HEK293 (cell line): ENCODE measurements around the gene SCAMP2.

Source experiments
- CTCF ChIA-PET: fragments of 350-600 bp; formaldehyde crosslinking; extraction: SDS; loops from one replicate; lab custom pipeline; 2021; ENCODE audit warnings: antibody characterized with exemption; lab: Yijun Ruan, JAX
- POLR2A ChIA-PET: fragments of 300-600 bp; formaldehyde crosslinking; extraction: SDS; loops from one replicate; lab custom pipeline; 2020; ENCODE audit warnings: antibody characterized with exemption, inconsistent platforms; lab: Yijun Ruan, JAX
- H3K27ac ChIP-seq: fragments of 200-500 bp; sonication (Bioruptor generic); 2 replicates; pipeline ENCODE4 v1.5.1; 2014; ENCODE audit warnings: low read depth, low read length, control low read depth, inconsistent platforms; ENCODE audit errors: extremely low read depth
- H3K36me3 ChIP-seq, 2 experiments: fragments of 200-500 bp in 1 of 2; sonication (Bioruptor generic) in 1 of 2; 1 replicate in 1 of 2; 2 replicates in 1 of 2; pipeline ENCODE4 v1.5.1; 2014 to 2017; ENCODE audit warnings: inconsistent platforms in 2 of 2, low read length in 2 of 2; ENCODE audit not compliant: control insufficient read depth in 2 of 2, insufficient read depth in 1 of 2
- H3K4me1 ChIP-seq: fragments of 200-500 bp; sonication (Bioruptor generic); 2 replicates; pipeline ENCODE4 v1.5.1; 2014; ENCODE audit warnings: mild to moderate bottlenecking, low read length, inconsistent platforms; ENCODE audit not compliant: control insufficient read depth, insufficient read depth
- H3K4me3 ChIP-seq: 2 replicates; pipeline ENCODE4 v1.5.1; 2011; ENCODE audit warnings: low read depth, mild to moderate bottlenecking, control low read depth, low read length, moderate library complexity
- H3K9me3 ChIP-seq: fragments of 200-500 bp; sonication (Bioruptor generic); 2 replicates; pipeline ENCODE4 v1.5.1; 2014; ENCODE audit warnings: low read depth, low read length, inconsistent platforms; ENCODE audit not compliant: control insufficient read depth, insufficient read depth
- GLIS1 ChIP-seq: fragments of 450-650 bp; formaldehyde crosslinking; IDR thresholded peaks from 2 replicates; pipeline ENCODE4 v1.5.1; 2016; ENCODE audit warnings: missing biosample characterization, missing genetic modification characterization
- IKZF3 ChIP-seq: fragments of 450-650 bp; IDR thresholded peaks from 2 replicates; pipeline ENCODE4 v1.5.0; 2018; ENCODE audit warnings: missing biosample characterization, mild to moderate bottlenecking, missing genetic modification characterization, moderate library complexity
- PRDM4 ChIP-seq: fragments of 450-650 bp; formaldehyde crosslinking; IDR thresholded peaks from 2 replicates; pipeline ENCODE4 v1.5.1; 2017; ENCODE audit warnings: missing biosample characterization, missing genetic modification characterization
- SALL2 ChIP-seq: fragments of 450-650 bp; formaldehyde crosslinking; IDR thresholded peaks from 2 replicates; pipeline ENCODE4 v1.5.0; 2017; ENCODE audit warnings: missing biosample characterization, mild to moderate bottlenecking, missing genetic modification characterization, borderline replicate concordance
- SP7 ChIP-seq: fragments of 450-650 bp; formaldehyde crosslinking; IDR thresholded peaks from 2 replicates; pipeline ENCODE4 v1.5.1; 2016; ENCODE audit warnings: missing biosample characterization, missing genetic modification characterization
- TSHZ1 ChIP-seq: fragments of 450-650 bp; formaldehyde crosslinking; IDR thresholded peaks from 2 replicates; pipeline ENCODE4 v1.5.1; 2016; ENCODE audit warnings: missing biosample characterization, missing genetic modification characterization, borderline replicate concordance
- ZBTB20 ChIP-seq: fragments of 450-650 bp; formaldehyde crosslinking; IDR thresholded peaks from 2 replicates; pipeline ENCODE4 v1.5.1; 2016; ENCODE audit warnings: missing biosample characterization, missing genetic modification characterization
- ZBTB49 ChIP-seq: fragments of 450-650 bp; formaldehyde crosslinking; IDR thresholded peaks from 2 replicates; pipeline ENCODE4 v1.5.1; 2016; ENCODE audit warnings: missing biosample characterization, missing genetic modification characterization, low read depth
- ZBTB7A ChIP-seq: fragments of 450-650 bp; formaldehyde crosslinking; IDR thresholded peaks from 2 replicates; pipeline ENCODE4 v1.5.1; 2016; ENCODE audit warnings: low read depth, missing biosample characterization, missing genetic modification characterization
- ZFHX2 ChIP-seq: fragments of 450-650 bp; formaldehyde crosslinking; conservative IDR thresholded peaks from 2 replicates; pipeline ENCODE4 v1.5.1; 2016; ENCODE audit warnings: missing biosample characterization, missing genetic modification characterization
- ZNF140 ChIP-seq: fragments of 450-650 bp; formaldehyde crosslinking; IDR thresholded peaks from 2 replicates; pipeline ENCODE4 v1.5.1; 2016; ENCODE audit warnings: missing biosample characterization, missing genetic modification characterization
- ZNF157 ChIP-seq: fragments of 450-650 bp; formaldehyde crosslinking; IDR thresholded peaks from 2 replicates; pipeline ENCODE4 v1.5.1; 2016; ENCODE audit warnings: missing biosample characterization, missing genetic modification characterization
- ZNF184 ChIP-seq: fragments of 450-650 bp; IDR thresholded peaks from 2 replicates; pipeline ENCODE4 v1.5.1; 2018; ENCODE audit warnings: missing biosample characterization, mild to moderate bottlenecking, missing genetic modification characterization
- ZNF341 ChIP-seq: fragments of 450-650 bp; formaldehyde crosslinking; IDR thresholded peaks from 2 replicates; pipeline ENCODE4; 2016; ENCODE audit warnings: low read depth, missing biosample characterization, missing genetic modification characterization
- ZNF510 ChIP-seq: fragments of 450-650 bp; formaldehyde crosslinking; IDR thresholded peaks from 2 replicates; pipeline ENCODE4 v1.5.1; 2018; ENCODE audit warnings: mild to moderate bottlenecking, missing genetic modification characterization, missing biosample characterization; ENCODE audit not compliant: insufficient replicate concordance
- ZNF548 ChIP-seq: fragments of 450-650 bp; formaldehyde crosslinking; IDR thresholded peaks from 2 replicates; pipeline ENCODE4 v1.5.1; 2016; ENCODE audit warnings: missing biosample characterization, missing genetic modification characterization
- ZNF560 ChIP-seq: fragments of 450-650 bp; formaldehyde crosslinking; IDR thresholded peaks from 2 replicates; pipeline ENCODE4 v1.5.1; 2017; ENCODE audit warnings: missing biosample characterization, missing genetic modification characterization, borderline replicate concordance
- ZNF677 ChIP-seq: fragments of 450-650 bp; IDR thresholded peaks from 2 replicates; pipeline ENCODE4 v1.5.0; 2018; ENCODE audit warnings: missing biosample characterization, mild to moderate bottlenecking, missing genetic modification characterization, moderate library complexity
- ZNF837 ChIP-seq: fragments of 450-650 bp; formaldehyde crosslinking; IDR thresholded peaks from 2 replicates; pipeline ENCODE4 v1.5.1; 2016; ENCODE audit warnings: missing biosample characterization, missing genetic modification characterization
- ZNF843 ChIP-seq: fragments of 450-650 bp; formaldehyde crosslinking; IDR thresholded peaks from 2 replicates; pipeline ENCODE4 v1.5.1; 2016; ENCODE audit warnings: missing biosample characterization, missing genetic modification characterization

SCAMP2 gene

DNA sequence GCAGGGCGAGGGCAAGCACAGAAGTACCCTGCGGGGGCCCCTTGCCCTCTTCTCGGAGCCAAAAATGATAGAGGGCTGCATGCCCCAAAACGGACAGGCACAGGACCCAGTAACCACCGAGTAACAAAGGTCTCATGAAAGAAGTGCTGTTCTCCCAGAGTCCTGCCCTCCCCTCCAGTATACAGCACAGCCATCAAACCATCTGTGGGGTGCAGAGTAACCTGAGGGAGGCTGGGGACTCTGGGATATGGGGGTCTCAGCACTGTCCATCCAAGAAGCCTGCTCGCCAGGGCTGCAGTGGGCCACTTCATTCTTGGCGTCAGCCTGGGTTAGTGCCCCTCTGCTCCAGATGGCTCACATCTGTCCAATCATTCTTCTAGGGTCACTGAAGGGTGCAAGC, 36.3 kb downstream of the SCAMP2 start:
- Histone ChIP-seq H3K4me1 (peaks cover under 1% of the 10 kb centered on the region; the same call in 1 of the 2 replicates), H3K4me3 (no peak overlapping the region), H3K9me3 (no peaks in the 10 kb centered on the region), H3K36me3 (peaks cover 7 to 47% of the 10 kb centered on the region in 2 experiments; a peak in 2 of 3 replicates), H3K27ac (peak overlapping the region; percentile 22; the same call in 1 of the 2 replicates)
- ChIA-PET CTCF (interaction anchor here (0.6 to 3.4 kb wide), 9 partner anchors 9 to 822 kb away, joined by 3 to 23 read pairs (median 4); partner anchors contain the start of gene CSK), POLR2A (interaction anchor here (2.2 kb wide), 1 partner anchor 65 kb away, joined by 7 read pairs; no protein-coding TSS in a partner anchor)
- no peak for TF ChIP-seq PRDM4 (tag by site-specific recombination)
- peak; percentile 55 for TF ChIP-seq ZNF341

DNA sequence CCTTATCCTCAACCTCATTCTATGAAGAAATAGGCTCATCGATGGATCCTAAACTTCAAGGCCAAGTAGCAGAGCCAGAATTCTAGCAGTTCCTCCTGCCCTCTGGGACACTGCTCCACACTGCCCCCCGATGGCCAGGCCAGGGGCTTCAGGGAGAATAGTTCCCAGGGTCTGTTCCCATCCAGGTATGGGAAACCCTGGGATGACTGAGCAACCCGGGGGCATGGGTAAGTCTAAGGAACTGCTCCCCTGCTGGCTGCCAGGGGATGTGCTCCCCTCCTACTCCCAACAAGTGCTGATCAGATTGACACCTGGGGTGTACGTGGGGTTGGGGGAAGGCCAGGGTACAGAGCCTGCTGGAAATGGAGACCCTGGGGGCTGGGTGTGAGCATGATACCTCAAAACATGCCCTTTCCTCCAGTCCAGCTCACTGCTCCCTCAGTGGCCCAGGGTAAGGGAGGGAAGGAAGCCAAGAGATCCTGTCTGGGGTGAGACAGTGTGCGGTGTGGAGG, 37.8 kb downstream of the SCAMP2 start:
- Histone ChIP-seq H3K36me3 (peaks cover 7 to 38% of the 10 kb centered on the region in 2 experiments; a peak in 2 of 3 replicates), H3K9me3 (no peaks in the 10 kb centered on the region), H3K27ac (no peak overlapping the region), H3K4me1 (no peaks in the 10 kb centered on the region), H3K4me3 (no peak overlapping the region)
- POLR2A ChIA-PET = interaction anchor here (2.2 kb wide), 1 partner anchor 66 kb away, joined by 7 read pairs; no protein-coding TSS in a partner anchor
- CTCF ChIA-PET = interaction anchor here (0.6 to 3.4 kb wide), 25 partner anchors 8 to 1077 kb away, joined by 3 to 23 read pairs (median 4); partner anchors contain the start of genes CSK and MPI
- TF ChIP-seq ZBTB49 (tag by site-specific recombination) (no peak), ZNF560 (tag by site-specific recombination) (no peak), PRDM4 (tag by site-specific recombination) (no peak), SALL2 (no peak), ZFHX2 (tag by site-specific recombination) (peak; percentile 14; the same call in 1 of the 2 replicates), ZNF677 (tag by site-specific recombination) (0 out of 2 replicates have a peak, but pooled peaks have one; percentile 4), ZBTB7A (no peak), ZBTB20 (tag by site-specific recombination) (peak; percentile 99), ZNF140 (tag by site-specific recombination) (no peak), SP7 (tag by site-specific recombination) (peak; percentile 26; the same call in 1 of the 2 replicates), ZNF157 (tag by site-specific recombination) (no peak), ZNF184 (tag by site-specific recombination) (no peak), TSHZ1 (tag by site-specific recombination) (no peak), GLIS1 (tag by site-specific recombination) (peak; percentile 21; the same call in 1 of the 2 replicates), ZNF510 (tag by site-specific recombination) (no peak), ZNF843 (tag by site-specific recombination) (no peak), ZNF548 (tag by site-specific recombination) (no peak), IKZF3 (tag by site-specific recombination) (peak; percentile 98), ZNF341 (peak; percentile 33; the same call in 1 of the 2 replicates), ZNF837 (no peak)
